H1 (cell line): ENCODE data around the gene ADAMTS17. TPM values are rescaled to one million over a fixed set of nuclear protein-coding genes. Genes with fewer than 3 reads are reported as not detected.

Experiments used
- CTCF ChIA-PET: fragments of 300-600 bp; sonication (Branson Sonifier 250); formaldehyde crosslinking; loops from one replicate; lab custom pipeline; 2021; ENCODE audit not compliant: partially characterized antibody; lab: Charles Lee
- POLR2A ChIA-PET: fragments of 300-600 bp; sonication (Branson Sonifier 250); formaldehyde crosslinking; loops from one replicate; lab custom pipeline; 2021; ENCODE audit warnings: inconsistent platforms; ENCODE audit not compliant: partially characterized antibody; lab: Charles Lee
- DNase-seq, 2 experiments: peaks; one replicate each; pipeline versions ENCODE4 v3.0.0 to v3.0.0-alpha.2; 2010 to 2022; ENCODE audit warnings: low spot score in 2 of 2, low read depth in 1 of 2, mixed read lengths in 1 of 2
- FAIRE-seq: peaks from 2 replicates; lab custom pipeline; 2011; peaks lifted over from hg19 to GRCh38; lab: Jason Lieb, UNC
- H2AFZ ChIP-seq: 2 replicates; pipeline ENCODE4 v1.8.1; 2012; ENCODE audit warnings: low read length, inconsistent platforms
- H2AK5ac ChIP-seq: 2 replicates; pipeline ENCODE4 v1.6.1; 2013; ENCODE audit warnings: low read depth, low read length
- H2BK120ac ChIP-seq: replicated peaks from 2 replicates; pipeline ENCODE3; 2013; ENCODE audit warnings: low read depth, low read length, inconsistent platforms
- H2BK12ac ChIP-seq: 2 replicates; pipeline ENCODE4 v1.6.1; 2013; ENCODE audit warnings: low read depth, low read length
- H2BK15ac ChIP-seq: 2 replicates; pipeline ENCODE4 v1.6.1; 2013; ENCODE audit warnings: low read length
- H2BK20ac ChIP-seq: 2 replicates; pipeline ENCODE4 v1.6.1; 2013; ENCODE audit warnings: low read length
- H2BK5ac ChIP-seq: 2 replicates; pipeline ENCODE4 v1.6.1; 2013; ENCODE audit warnings: low read depth, low read length
- H3K14ac ChIP-seq: 2 replicates; pipeline ENCODE4 v1.6.1; 2013; ENCODE audit warnings: inconsistent platforms; ENCODE audit not compliant: insufficient read length
- H3K18ac ChIP-seq: 2 replicates; pipeline ENCODE4 v1.6.1; 2013; ENCODE audit warnings: low read length; ENCODE audit errors: extremely low read depth
- H3K23ac ChIP-seq: 2 replicates; pipeline ENCODE4 v1.6.1; 2013; ENCODE audit warnings: inconsistent platforms; ENCODE audit not compliant: insufficient read length
- H3K23me2 ChIP-seq: 2 replicates; pipeline ENCODE4 v1.6.1; 2013; ENCODE audit warnings: low read depth, low read length
- H3K27ac ChIP-seq: 2 replicates; pipeline ENCODE4 v1.6.1; 2011; ENCODE audit warnings: low read depth, low read length, inconsistent platforms
- H3K27me3 ChIP-seq, 4 experiments: replicated peaks in 1 of 4; 1 replicate in 1 of 4; 2 replicates in 3 of 4; pipeline versions ENCODE4 v1.6.1 to v1.8.1; 2011 to 2013; ENCODE audit warnings: low read length in 3 of 4, mild to moderate bottlenecking in 3 of 4, inconsistent platforms in 2 of 4, mixed read lengths in 2 of 4, moderate library complexity in 1 of 4; ENCODE audit not compliant: control insufficient read depth in 3 of 4, insufficient read depth in 3 of 4; ENCODE audit errors: extremely low read depth in 1 of 4
- H3K36me3 ChIP-seq, 4 experiments: 2 replicates each; pipeline versions ENCODE4 v1.6.1 to v1.8.1; 2011 to 2013; ENCODE audit warnings: mild to moderate bottlenecking in 4 of 4, low read length in 3 of 4, moderate library complexity in 2 of 4, control low read depth in 1 of 4, inconsistent platforms in 1 of 4; ENCODE audit not compliant: insufficient read depth in 4 of 4, control insufficient read depth in 2 of 4
- H3K4ac ChIP-seq: replicated peaks from 2 replicates; pipeline ENCODE3; 2013; ENCODE audit warnings: low read length, low read depth, mixed read lengths, inconsistent platforms; ENCODE audit not compliant: insufficient read length
- H3K4me1 ChIP-seq, 4 experiments: replicated peaks in 1 of 4; 1 replicate in 1 of 4; 2 replicates in 3 of 4; pipeline versions ENCODE4 v1.6.1 to v1.8.1; 2011 to 2013; ENCODE audit warnings: low read length in 3 of 4, inconsistent platforms in 2 of 4, mixed read lengths in 1 of 4; ENCODE audit not compliant: insufficient read depth in 4 of 4, control insufficient read depth in 3 of 4
- H3K4me2 ChIP-seq, 2 experiments: 2 replicates each; pipeline versions ENCODE4 v1.6.1 to v1.8.1; 2011 to 2013; ENCODE audit warnings: low read depth in 2 of 2, low read length in 2 of 2, control low read depth in 1 of 2, inconsistent platforms in 1 of 2, mild to moderate bottlenecking in 1 of 2; ENCODE audit not compliant: insufficient read depth in 1 of 2
- H3K4me3 ChIP-seq, 4 experiments: fragments of 200-600, 300-600 bp in 1 of 4; sonication (generic), shearing (Covaris generic), sonication (Bioruptor Twin) in 1 of 4; 2 replicates each; pipeline versions ENCODE4 v1.5.1 to v1.8.1; 2011 to 2016; ENCODE audit warnings: low read length in 4 of 4, low read depth in 3 of 4, control low read depth in 2 of 4, inconsistent platforms in 2 of 4, mild to moderate bottlenecking in 2 of 4, mixed read lengths in 1 of 4, moderate library complexity in 1 of 4; ENCODE audit not compliant: insufficient read depth in 2 of 4; ENCODE audit errors: extremely low read depth in 1 of 4
- H3K56ac ChIP-seq: replicated peaks from 2 replicates; pipeline ENCODE3; 2013; ENCODE audit warnings: low read depth, mild to moderate bottlenecking, mixed read lengths, low read length, inconsistent platforms; ENCODE audit not compliant: insufficient read length
- H3K79me1 ChIP-seq: 2 replicates; pipeline ENCODE4 v1.6.1; 2013; ENCODE audit warnings: low read depth, low read length, control low read depth
- H3K79me2 ChIP-seq, 2 experiments: 2 replicates each; pipeline versions ENCODE4 v1.6.1 to v1.8.1; 2012 to 2013; ENCODE audit warnings: low read length in 2 of 2, mild to moderate bottlenecking in 2 of 2, inconsistent platforms in 1 of 2; ENCODE audit not compliant: insufficient read depth in 2 of 2, control insufficient read depth in 1 of 2
- H3K9ac ChIP-seq, 4 experiments: replicated peaks in 1 of 4; 1 replicate in 1 of 4; 2 replicates in 3 of 4; pipeline versions ENCODE4 v1.6.1 to v1.8.1; 2011 to 2013; ENCODE audit warnings: low read depth in 3 of 4, low read length in 3 of 4, control low read depth in 2 of 4, mild to moderate bottlenecking in 2 of 4, moderate library complexity in 2 of 4, inconsistent platforms in 1 of 4; ENCODE audit errors: extremely low read depth in 1 of 4
- H3K9me3 ChIP-seq, 2 experiments: 2 replicates each; pipeline versions ENCODE4 v1.6.1 to v1.8.1; 2012 to 2013; ENCODE audit warnings: mild to moderate bottlenecking in 2 of 2, moderate library complexity in 2 of 2, control low read depth in 1 of 2, inconsistent platforms in 1 of 2, low read depth in 1 of 2, low read length in 1 of 2, mixed read lengths in 1 of 2; ENCODE audit not compliant: insufficient read depth in 2 of 2
- H4K20me1 ChIP-seq, 2 experiments: replicated peaks in 1 of 2; 2 replicates each; pipeline versions ENCODE3 to v1.8.1; 2011 to 2013; ENCODE audit warnings: inconsistent platforms in 2 of 2, low read length in 2 of 2, mild to moderate bottlenecking in 1 of 2; ENCODE audit not compliant: insufficient read depth in 2 of 2, control insufficient read depth in 1 of 2
- H4K5ac ChIP-seq: 2 replicates; pipeline ENCODE4 v1.6.1; 2013; ENCODE audit warnings: low read length, low read depth, mixed read lengths, inconsistent platforms; ENCODE audit not compliant: insufficient read length
- H4K8ac ChIP-seq: 2 replicates; pipeline ENCODE4 v1.8.0; 2013; ENCODE audit warnings: mild to moderate bottlenecking, moderate library complexity, low read length, inconsistent platforms; ENCODE audit not compliant: insufficient read depth; ENCODE audit errors: extremely low read depth
- H4K91ac ChIP-seq: replicated peaks from 2 replicates; pipeline ENCODE3; 2013; ENCODE audit warnings: low read length, mixed read lengths, inconsistent platforms; ENCODE audit not compliant: insufficient read length
- ATF2 ChIP-seq: IDR thresholded peaks from 2 replicates; pipeline ENCODE4 v1.6.1; 2012; ENCODE audit warnings: low read length, inconsistent platforms
- CBX5 ChIP-seq: fragments of 300-800, 300-1000 bp; sonication (generic); IDR thresholded peaks from 2 replicates; pipeline ENCODE4 v1.7.1; 2016; ENCODE audit warnings: antibody characterized with exemption, low read length, low read depth
- CREB1 ChIP-seq: IDR thresholded peaks from 2 replicates; pipeline ENCODE4 v1.6.1; 2012; ENCODE audit warnings: inconsistent platforms
- EGR1 ChIP-seq: IDR thresholded peaks from 2 replicates; pipeline ENCODE4 v1.6.1; 2011; ENCODE audit warnings: low read depth, low read length, borderline replicate concordance
- GABPA ChIP-seq: IDR thresholded peaks from 2 replicates; pipeline ENCODE4 v1.6.1; 2011; ENCODE audit warnings: mild to moderate bottlenecking, low read length, moderate library complexity, borderline replicate concordance; ENCODE audit not compliant: insufficient read depth
- JUN ChIP-seq: IDR thresholded peaks from 2 replicates; pipeline ENCODE4 v1.6.1; 2011; ENCODE audit warnings: low read depth, mild to moderate bottlenecking, improper control_type of control experiment, low read length
- KDM5A ChIP-seq: fragments of 200-600 bp; IDR thresholded peaks from 2 replicates; pipeline ENCODE4 v1.7.1; 2012; ENCODE audit warnings: mild to moderate bottlenecking, low read length, inconsistent platforms, mixed read lengths
- MAX ChIP-seq: IDR thresholded peaks from 2 replicates; pipeline ENCODE4 v1.6.1; 2012; ENCODE audit warnings: inconsistent platforms
- POLR2AphosphoS5 ChIP-seq: IDR thresholded peaks from 2 replicates; pipeline ENCODE4 v1.6.1; 2011; ENCODE audit warnings: low read depth, low read length
- WGBS, 2 experiments: shearing (Covaris generic) in 1 of 2; methylation state at CpG; one replicate each; pipeline versions ENCODE4 v1.1.6 to v1.1.7; 2013 to 2015; ENCODE audit warnings: low lambda C conversion rate in 2 of 2, mixed read lengths in 2 of 2, inconsistent platforms in 1 of 2, low coverage in 1 of 2, missing lambda C conversion rate in 1 of 2; ENCODE audit not compliant: insufficient replicate concordance in 2 of 2, insufficient coverage in 1 of 2, insufficient read length in 1 of 2; ENCODE audit errors: extremely low coverage in 1 of 2, missing lambda C conversion rate in 1 of 2; 5-methylcytosine and 5-hydroxymethylcytosine counted together
- polyA plus RNA-seq, 7 experiments: library from polyadenylated mRNA; depleted of rRNA in 3 of 7; stranded (reverse) in 5 of 7; unstranded in 2 of 7; fragments of >200 nt in 5 of 7; fragments of 200-250 nt in 2 of 7; gene quantifications; 1 replicate in 5 of 7; 2 replicates in 1 of 7; 4 replicates in 1 of 7; pipeline versions ENCODE4 v1.2.1 to v1.2.3, GENCODE V29; 2011 to 2013; ENCODE audit warnings: missing spikeins in 2 of 7, mixed read lengths in 2 of 7
- total RNA-seq: library from RNA; stranded (reverse); fragmentation: NEBNext Ultra II Directional; extraction: Animal tissue kit (Norgen Biotek cat#: 25700); gene quantifications from 2 replicates; pipeline ENCODE4 v1.2.1, GENCODE V29; 2021

The ADAMTS17 gene
- total and polyA plus RNA-seq, 2 of the 8 experiments (the other 6 are each of a cell fraction or from before 2014, with no cell fraction given): 0.51 to 1.7 TPM

- Histone ChIP-seq H3K23ac (no peak overlapping the region), H3K9me3 (peaks cover 7 to 12% of the 10 kb centered on the region in 2 experiments; a peak in 3 of 4 replicates), H2BK120ac (no peak overlapping the region), H2AK5ac (no peak overlapping the region), H2AFZ (no peak overlapping the region), H3K56ac (no peak overlapping the region), H3K36me3 (no peaks in the 10 kb centered on the region; a peak in 1 of 8 replicates), H3K4me1 (no peaks in the 10 kb centered on the region), H3K79me1 (no peaks in the 10 kb centered on the region), H2BK12ac (no peak overlapping the region), H3K23me2 (no peaks in the 10 kb centered on the region), H3K18ac (no peak overlapping the region), H3K4me2 (no peak overlapping the region), H4K5ac (no peak overlapping the region), H2BK5ac (no peak overlapping the region), H3K9ac (no peak overlapping the region), H4K20me1 (no peaks in the 10 kb centered on the region), H2BK20ac (no peak overlapping the region), H3K27ac (no peak overlapping the region), H2BK15ac (no peak overlapping the region), H3K4ac (no peak overlapping the region), H3K4me3 (no peak overlapping the region), H3K14ac (no peak overlapping the region), H4K91ac (no peak overlapping the region), H3K27me3 (no peaks in the 10 kb centered on the region), H3K79me2 (no peaks in the 10 kb centered on the region), H4K8ac (no peak overlapping the region)
- FAIRE-seq: no peak
- no peak for DNase-seq
- TF ChIP-seq EGR1 (no peak), JUN (no peak), CBX5 (no peak), GABPA (no peak), ATF2 (no peak), POLR2AphosphoS5 (no peak), KDM5A (no peak), MAX (no peak), CREB1 (no peak)
- 95% methylated on average over 3 of the region's 3 CpGs; no CpG with 5 or more reads in 1 of the 2 experiments for WGBS, 2 experiments
- ChIA-PET CTCF (no interaction called here), POLR2A (no interaction called here)
Observed at GRCh38 chr15:100147828-100148227, 193.9 kb downstream of the ADAMTS17 start.
